Prostate gland (tissue), 2 donors: ENCODE data around the gene PADI6. TPM values are rescaled to one million over a fixed set of nuclear protein-coding genes. Genes with fewer than 3 reads are reported as not detected.

Experiments
- DNase-seq: peaks from one replicate; pipeline ENCODE4 v3.0.0-alpha.2; 2019; ENCODE audit warnings: low spot score
- H3K27ac ChIP-seq, 2 donors: fragments of 200-600 bp; sonication (generic); 2 replicates each; pipeline ENCODE4 v1.5.1; 2017 to 2019
- H3K27me3 ChIP-seq: fragments of 200-600 bp; sonication (generic); replicated peaks from 2 replicates; pipeline ENCODE4 v1.5.1; 2019; ENCODE audit not compliant: insufficient read depth
- H3K36me3 ChIP-seq, 2 donors: fragments of 200-600 bp; sonication (generic); 1 replicate in 1 of 2; 2 replicates in 1 of 2; pipeline versions ENCODE4 v1.5.1 to v1.8.1; 2017 to 2019
- H3K4me1 ChIP-seq: fragments of 200-600 bp; sonication (generic); replicated peaks from 2 replicates; pipeline ENCODE4 v1.5.1; 2019
- H3K4me3 ChIP-seq, 2 donors: fragments of 200-600 bp; sonication (generic); 2 replicates each; pipeline ENCODE4 v1.5.1; 2017 to 2019
- H3K9me3 ChIP-seq: fragments of 200-600 bp; sonication (generic); 2 replicates; pipeline ENCODE4 v1.5.1; 2017
- CTCF ChIP-seq, 4 experiments: fragments of 200-600 bp in 2 of 4; fragments of 450-650 bp in 2 of 4; sonication (generic) in 2 of 4; IDR thresholded peaks; 1 replicate in 3 of 4; 2 replicates in 1 of 4; pipeline ENCODE4 v1.5.1; 2016 to 2019; ENCODE audit warnings: antibody characterized with exemption in 4 of 4, mild to moderate bottlenecking in 2 of 4, moderate library complexity in 2 of 4
- POLR2A ChIP-seq: fragments of 450-650 bp; IDR thresholded peaks from one replicate; pipeline ENCODE4 v1.6.1; 2016; ENCODE audit warnings: antibody characterized with exemption, mild to moderate bottlenecking
- POLR2AphosphoS5 ChIP-seq: sonication (generic); formaldehyde crosslinking; IDR thresholded peaks from one replicate; pipeline ENCODE4 v1.6.1; 2017; ENCODE audit warnings: antibody characterized with exemption
- WGBS: methylation state at CpG from one replicate; pipeline ENCODE4 v1.1.5; 2018; 5-methylcytosine and 5-hydroxymethylcytosine counted together
- intact Hi-C: fragments of 100-400 bp; cut with DNase I; formaldehyde crosslinking; loops from one replicate; pipeline ENCODE4 v1.14.2; 2022
- total RNA-seq, 2 donors: library from RNA; depleted of rRNA; stranded (reverse); fragments of >200 nt; gene quantifications; one replicate each; pipeline ENCODE4 v1.1.0, GENCODE V29; 2016

The PADI6 gene
- total RNA-seq = not detected

DNA sequence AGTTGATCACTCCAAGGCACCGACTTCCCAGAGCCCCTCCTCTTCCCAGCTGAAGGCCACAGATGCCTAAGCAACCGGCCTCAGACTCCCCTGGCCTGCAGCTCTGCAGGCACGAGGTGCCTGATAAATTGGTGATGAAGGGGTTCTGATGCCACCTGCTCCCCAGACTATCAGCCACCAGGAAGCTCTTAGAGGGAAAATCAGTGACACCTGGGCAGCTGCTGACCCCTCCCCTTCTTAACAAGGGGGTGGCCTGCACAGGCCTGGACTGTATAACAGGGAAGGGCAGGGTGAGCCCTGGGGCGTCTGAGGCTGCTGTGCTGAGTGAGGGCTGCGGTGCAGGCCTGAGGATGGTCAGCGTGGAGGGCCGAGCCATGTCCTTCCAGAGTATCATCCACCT lies at the start of gene PADI6:
Gene PADI6, plus strand, starts transcription at position 301 of the 400 bp plus-strand sequence. Its CDS starts 50 bp downstream, at position 351.
- intact Hi-C loops = no loop called here
- no peaks in the 10 kb centered on the region for H3K36me3 ChIP-seq
- DNase-seq = no peak
- 63% methylated on average over 7 of the region's 7 CpGs for WGBS
- no peak for TF ChIP-seq POLR2A
- TF ChIP-seq CTCF (IDR thresholded peaks at IDR 0.05) = no peak
- no peak for TF ChIP-seq POLR2AphosphoS5
- H3K4me1 ChIP-seq = no peaks in the 10 kb centered on the region
- no peaks in the 10 kb centered on the region for H3K9me3 ChIP-seq
- H3K27me3 ChIP-seq = no peaks in the 10 kb centered on the region
- H3K4me3 ChIP-seq = no peak within 1 kb of the TSS
- no peak within 1 kb of the TSS for H3K27ac ChIP-seq

DNA sequence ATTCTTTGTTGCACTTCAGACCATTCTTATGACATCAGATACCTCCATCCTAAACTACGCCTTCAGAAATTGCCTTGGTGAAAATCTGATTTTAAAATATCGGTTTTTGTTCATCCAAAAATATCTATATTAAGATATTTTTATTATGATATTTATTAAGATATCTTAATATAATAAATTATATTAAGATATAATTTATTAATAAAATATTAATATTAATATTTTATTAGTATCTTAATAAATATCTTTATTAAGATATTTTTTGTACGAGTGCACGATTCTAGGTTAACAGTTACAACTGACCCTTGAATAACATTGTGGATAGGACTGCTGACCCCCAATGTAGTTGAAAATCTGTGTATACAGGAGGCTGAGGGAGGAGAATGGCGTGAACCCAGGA lies 43.1 kb upstream of the PADI6 start:
- H3K27ac ChIP-seq = no peak overlapping the region
- no peak overlapping the region for H3K4me3 ChIP-seq
- H3K9me3 ChIP-seq = no peaks in the 10 kb centered on the region
- H3K4me1 ChIP-seq = no peaks in the 10 kb centered on the region
- WGBS = 85% methylated on average over 5 of the region's 5 CpGs
- TF ChIP-seq CTCF (IDR thresholded peaks at IDR 0.05) (no peak), POLR2A (no peak), POLR2AphosphoS5 (no peak)
- no peaks in the 10 kb centered on the region for H3K27me3 ChIP-seq
- intact Hi-C loops = no loop called here
- DNase-seq = no peak
- no peaks in the 10 kb centered on the region for H3K36me3 ChIP-seq

DNA sequence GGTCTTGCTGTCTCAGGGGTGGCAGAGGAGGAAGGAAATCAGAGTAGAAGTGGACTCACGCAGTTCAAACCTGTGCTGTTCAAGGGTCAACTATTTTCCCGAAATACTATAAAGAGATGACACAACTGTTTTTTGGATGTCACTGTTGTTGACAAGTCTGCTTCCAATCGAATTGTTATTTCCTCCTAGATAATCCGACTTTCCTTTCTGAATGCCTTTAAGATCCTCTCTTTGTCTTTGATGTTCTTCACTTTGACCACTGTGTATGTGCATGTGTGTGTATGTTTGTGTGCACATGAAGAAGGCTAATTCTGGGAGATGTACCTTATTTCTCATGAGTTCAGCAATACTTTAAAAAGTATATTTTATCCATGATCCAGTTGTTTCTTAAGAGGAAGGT lies 42.4 kb upstream of the PADI6 start:
- TF ChIP-seq CTCF (IDR thresholded peaks at IDR 0.05) (no peak), POLR2AphosphoS5 (no peak), POLR2A (no peak)
- no peak overlapping the region for H3K27ac ChIP-seq
- WGBS = 92% methylated on average over 4 of the region's 4 CpGs
- H3K36me3 ChIP-seq = no peaks in the 10 kb centered on the region
- no peak for DNase-seq
- H3K4me1 ChIP-seq = no peaks in the 10 kb centered on the region
- no peaks in the 10 kb centered on the region for H3K27me3 ChIP-seq
- no peak overlapping the region for H3K4me3 ChIP-seq
- intact Hi-C loops = loop anchor here (10.0 kb wide), 1 partner anchor 205 kb away; no protein-coding TSS in a partner anchor
- no peaks in the 10 kb centered on the region for H3K9me3 ChIP-seq

DNA sequence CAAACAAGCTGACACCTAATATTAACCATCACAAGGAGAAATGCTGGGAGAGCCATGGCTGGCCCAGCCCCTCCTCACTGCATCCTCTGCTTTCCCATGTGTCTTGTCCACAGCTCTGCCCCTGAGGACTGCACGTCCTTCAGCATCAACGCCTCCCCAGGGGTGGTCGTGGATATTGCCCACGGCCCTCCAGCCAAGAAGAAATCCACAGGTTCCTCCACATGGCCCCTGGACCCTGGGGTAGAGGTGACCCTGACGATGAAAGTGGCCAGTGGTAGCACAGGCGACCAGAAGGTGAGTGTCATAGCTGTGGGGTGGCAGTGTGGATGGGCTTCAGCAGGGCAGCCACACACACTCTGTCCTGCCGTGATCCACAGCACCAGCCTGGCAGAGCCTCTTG lies 41.1 kb upstream of the PADI6 start:
- WGBS = 76% methylated on average over 7 of the region's 7 CpGs
- Histone ChIP-seq H3K9me3 (no peaks in the 10 kb centered on the region), H3K27ac (no peak overlapping the region), H3K27me3 (no peaks in the 10 kb centered on the region), H3K4me1 (no peaks in the 10 kb centered on the region), H3K36me3 (no peaks in the 10 kb centered on the region), H3K4me3 (no peak overlapping the region)
- DNase-seq = no peak
- intact Hi-C loops = loop anchor here (10.0 kb wide), 1 partner anchor 206 kb away; no protein-coding TSS in a partner anchor
- TF ChIP-seq CTCF (IDR thresholded peaks at IDR 0.05) (no peak), POLR2AphosphoS5 (no peak), POLR2A (no peak)

DNA sequence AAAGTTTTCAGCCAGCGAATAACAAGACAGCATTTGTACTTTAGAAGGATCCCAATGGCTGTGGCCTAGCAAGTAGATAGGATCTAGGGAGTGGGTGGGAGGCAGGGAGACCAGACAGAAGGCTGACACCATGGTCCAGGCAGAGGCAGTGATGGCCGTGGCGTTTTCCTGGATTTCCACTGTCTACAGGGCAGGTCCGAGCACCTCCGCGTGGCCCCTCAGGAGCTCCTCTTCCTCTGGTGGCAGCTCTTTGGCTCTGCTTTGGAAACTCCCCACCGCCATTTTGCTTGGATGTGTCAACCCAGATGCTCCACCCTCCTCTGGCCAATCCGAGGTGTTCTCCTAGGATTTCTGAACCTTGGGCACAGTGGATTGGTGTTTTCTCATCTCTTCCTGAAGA lies 38.9 kb upstream of the PADI6 start:
- H3K27me3 ChIP-seq = no peaks in the 10 kb centered on the region
- 92% methylated on average over 8 of the region's 8 CpGs for WGBS

More for the DNA sequence above, 38.9 kb upstream of the PADI6 start:
- no peaks in the 10 kb centered on the region for H3K36me3 ChIP-seq
- H3K9me3 ChIP-seq = no peaks in the 10 kb centered on the region
- H3K4me3 ChIP-seq = no peak overlapping the region
- DNase-seq = no peak
- TF ChIP-seq POLR2A = no peak
- no peak for TF ChIP-seq POLR2AphosphoS5
- TF ChIP-seq CTCF (IDR thresholded peaks at IDR 0.05) = no peak
- intact Hi-C loops = loop anchor here (10.0 kb wide), 1 partner anchor 208 kb away; no protein-coding TSS in a partner anchor
- H3K27ac ChIP-seq = no peak overlapping the region
- H3K4me1 ChIP-seq = no peaks in the 10 kb centered on the region
